Transverse colon (tissue), 4 donors: ENCODE measurements around the gene TNFRSF6B. TPM values are rescaled to one million over a fixed set of nuclear protein-coding genes. Genes with fewer than 3 reads are reported as not detected.
A peak's percentile ranks its signal among the peaks of the same experiment; 100 is the strongest.
"Not testable (repeated sequence)": the region's sequence is repeated elsewhere in the genome, so short reads cannot be mapped to it uniquely, and the experiment has no call there.

Experiments
- DNase-seq: peaks from one replicate; pipeline ENCODE4 v3.0.0-alpha.2; 2019
- H3K27ac ChIP-seq, 4 donors: fragments of 200-600 bp; sonication (generic); 2 replicates each; pipeline ENCODE4 v1.5.1; 2016 to 2018; ENCODE audit warnings: inconsistent platforms in 4 of 4
- H3K27me3 ChIP-seq: fragments of 200-600 bp; sonication (generic); 2 replicates; pipeline ENCODE4 v1.5.1; 2017; ENCODE audit warnings: inconsistent platforms
- H3K36me3 ChIP-seq, 4 donors: fragments of 200-600 bp; sonication (generic); 2 replicates each; pipeline ENCODE4 v1.5.1; 2017 to 2019; ENCODE audit warnings: inconsistent platforms in 4 of 4
- H3K4me1 ChIP-seq, 4 donors: fragments of 200-600 bp; sonication (generic); 2 replicates each; pipeline ENCODE4 v1.5.1; 2017 to 2020; ENCODE audit warnings: inconsistent platforms in 4 of 4
- H3K4me3 ChIP-seq, 4 donors: fragments of 200-600 bp; sonication (generic); 1 replicate in 1 of 4; 2 replicates in 3 of 4; pipeline versions ENCODE4 v1.5.1 to v1.6.1; 2017 to 2019; ENCODE audit warnings: inconsistent platforms in 4 of 4
- H3K9me3 ChIP-seq, 2 donors: fragments of 200-600 bp; sonication (generic); 2 replicates each; pipeline ENCODE4 v1.5.1; 2017 to 2019; ENCODE audit warnings: inconsistent platforms in 2 of 2
- EP300 ChIP-seq: sonication (generic); formaldehyde crosslinking; IDR thresholded peaks from one replicate; pipeline ENCODE4 v1.6.1; 2017; ENCODE audit warnings: antibody characterized with exemption, low read depth
- POLR2A ChIP-seq: fragments of 450-650 bp; IDR thresholded peaks from one replicate; pipeline ENCODE4 v1.6.1; 2016; ENCODE audit warnings: antibody characterized with exemption, mild to moderate bottlenecking, moderate library complexity
- POLR2AphosphoS5 ChIP-seq, 3 donors: sonication (generic); formaldehyde crosslinking; IDR thresholded peaks; one replicate each; pipeline ENCODE4 v1.6.1; 2016; ENCODE audit warnings: antibody characterized with exemption in 3 of 3
- WGBS, 2 donors: methylation state at CpG; one replicate each; pipeline ENCODE4 v1.1.5; 2018; ENCODE audit warnings: low coverage in 1 of 2; 5-methylcytosine and 5-hydroxymethylcytosine counted together
- in situ Hi-C, 4 donors: fragments of 200-750 bp; cut with MboI; loops; one replicate each; pipeline versions ENCODE4 v1.15.0 to v1.15.1; 2017; ENCODE audit warnings: low sequenced_read_pairs in 3 of 4, low pct_ligation_motif_present in 1 of 4, low pct_unique_long_range_greater_than_20kb in 1 of 4
- intact Hi-C: fragments of 100-400 bp; cut with DNase I; formaldehyde crosslinking; loops from one replicate; pipeline ENCODE4 v1.15.1; 2023; ENCODE audit warnings: low total_unique reads
- total RNA-seq, 4 donors: library from RNA; depleted of rRNA; stranded (reverse); fragments of >200 nt; gene quantifications; one replicate each; pipeline ENCODE4 v1.1.0, GENCODE V29; 2016
- TF ChIP-seq, protein P1 (sequence below), 5 experiments: fragments of 200-600 bp in 3 of 5; fragments of 450-650 bp in 2 of 5; sonication (generic) in 3 of 5; IDR thresholded peaks; 1 replicate in 2 of 5; 2 replicates in 3 of 5; pipeline ENCODE4 v1.5.1; 2016 to 2017; ENCODE audit warnings: antibody characterized with exemption in 5 of 5, inconsistent platforms in 3 of 5, mild to moderate bottlenecking in 2 of 5, moderate library complexity in 1 of 5

Gene TNFRSF6B
- 10 to 100 TPM in 3 of 4 donors, 1 to 10 TPM in 1; 4.2 to 34.4 (median 13.6) TPM for total RNA-seq

DNA sequence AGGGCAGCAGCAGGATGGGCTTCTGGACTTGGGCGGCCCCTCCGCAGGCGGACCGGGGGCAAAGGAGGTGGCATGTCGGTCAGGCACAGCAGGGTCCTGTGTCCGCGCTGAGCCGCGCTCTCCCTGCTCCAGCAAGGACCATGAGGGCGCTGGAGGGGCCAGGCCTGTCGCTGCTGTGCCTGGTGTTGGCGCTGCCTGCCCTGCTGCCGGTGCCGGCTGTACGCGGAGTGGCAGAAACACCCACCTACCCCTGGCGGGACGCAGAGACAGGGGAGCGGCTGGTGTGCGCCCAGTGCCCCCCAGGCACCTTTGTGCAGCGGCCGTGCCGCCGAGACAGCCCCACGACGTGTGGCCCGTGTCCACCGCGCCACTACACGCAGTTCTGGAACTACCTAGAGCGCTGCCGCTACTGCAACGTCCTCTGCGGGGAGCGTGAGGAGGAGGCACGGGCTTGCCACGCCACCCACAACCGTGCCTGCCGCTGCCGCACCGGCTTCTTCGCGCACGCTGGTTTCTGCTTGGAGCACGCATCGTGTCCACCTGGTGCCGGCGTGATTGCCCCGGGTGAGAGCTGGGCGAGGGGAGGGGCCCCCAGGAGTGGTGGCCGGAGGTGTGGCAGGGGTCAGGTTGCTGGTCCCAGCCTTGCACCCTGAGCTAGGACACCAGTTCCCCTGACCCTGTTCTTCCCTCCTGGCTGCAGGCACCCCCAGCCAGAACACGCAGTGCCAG is at the start of gene TNFRSF6B:
TNFRSF6B (plus strand) TSS at position 25 of the 729 bp plus-strand sequence; CDS start at position 141, 116 bp downstream.
- intact Hi-C loops = no loop called here
- H3K4me1 ChIP-seq = peaks cover 25 to 45% (median 39%) of the 10 kb centered on the region in 4 donors
- H3K36me3 ChIP-seq = no peaks in the 10 kb centered on the region
- no peak for TF ChIP-seq EP300
- TF ChIP-seq POLR2AphosphoS5 (IDR thresholded peaks at IDR 0.05) = peak in 2 of 3 donors; percentile 41 to 56
- TF ChIP-seq, protein P1, sequence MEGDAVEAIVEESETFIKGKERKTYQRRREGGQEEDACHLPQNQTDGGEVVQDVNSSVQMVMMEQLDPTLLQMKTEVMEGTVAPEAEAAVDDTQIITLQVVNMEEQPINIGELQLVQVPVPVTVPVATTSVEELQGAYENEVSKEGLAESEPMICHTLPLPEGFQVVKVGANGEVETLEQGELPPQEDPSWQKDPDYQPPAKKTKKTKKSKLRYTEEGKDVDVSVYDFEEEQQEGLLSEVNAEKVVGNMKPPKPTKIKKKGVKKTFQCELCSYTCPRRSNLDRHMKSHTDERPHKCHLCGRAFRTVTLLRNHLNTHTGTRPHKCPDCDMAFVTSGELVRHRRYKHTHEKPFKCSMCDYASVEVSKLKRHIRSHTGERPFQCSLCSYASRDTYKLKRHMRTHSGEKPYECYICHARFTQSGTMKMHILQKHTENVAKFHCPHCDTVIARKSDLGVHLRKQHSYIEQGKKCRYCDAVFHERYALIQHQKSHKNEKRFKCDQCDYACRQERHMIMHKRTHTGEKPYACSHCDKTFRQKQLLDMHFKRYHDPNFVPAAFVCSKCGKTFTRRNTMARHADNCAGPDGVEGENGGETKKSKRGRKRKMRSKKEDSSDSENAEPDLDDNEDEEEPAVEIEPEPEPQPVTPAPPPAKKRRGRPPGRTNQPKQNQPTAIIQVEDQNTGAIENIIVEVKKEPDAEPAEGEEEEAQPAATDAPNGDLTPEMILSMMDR (IDR thresholded peaks at IDR 0.05) = no peak
- peak; percentile 41 for TF ChIP-seq POLR2A
- H3K9me3 ChIP-seq = no peaks in the 10 kb centered on the region
- peak within 1 kb of the TSS in 1 of 4 donors; percentile 2 for H3K27ac ChIP-seq
- peak; percentile 11 for DNase-seq
- no peaks in the 10 kb centered on the region for H3K27me3 ChIP-seq
- WGBS, 2 donors = 22% methylated on average over 40 of the region's 52 CpGs; no CpG with 5 or more reads in 1 of the 2 donors
- H3K4me3 ChIP-seq = peak within 1 kb of the TSS in 2 of 4 donors; percentile 7 to 19
- in situ Hi-C loops = no loop called here

DNA sequence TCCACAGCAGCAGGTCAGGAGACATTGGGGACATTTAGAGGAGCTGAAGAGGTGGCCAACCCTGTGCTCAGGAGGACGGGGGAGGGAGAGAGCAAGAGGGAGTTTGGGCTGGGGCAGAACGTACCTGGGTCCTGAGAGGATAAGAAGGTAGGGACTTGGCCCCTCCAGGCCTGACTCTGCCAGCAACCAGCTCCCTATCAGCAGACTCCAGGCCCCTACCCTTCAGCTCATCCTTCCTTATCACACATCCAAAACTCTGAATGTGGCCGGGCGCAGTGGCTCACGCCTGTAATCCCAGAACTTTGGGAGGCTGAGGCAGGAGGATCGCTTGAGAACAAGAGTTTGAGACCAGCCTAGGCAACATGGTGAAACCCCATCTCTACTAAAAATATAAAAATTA is 48.3 kb upstream of the TNFRSF6B start:
- no peak for DNase-seq
- Histone ChIP-seq H3K4me1 (peaks cover 4 to 16% (median 14%) of the 10 kb centered on the region in 4 donors), H3K27me3 (peaks cover 23% of the 10 kb centered on the region), H3K4me3 (no peak overlapping the region), H3K36me3 (no peaks in the 10 kb centered on the region), H3K27ac (no peak overlapping the region), H3K9me3 (no peaks in the 10 kb centered on the region)
- WGBS, 2 donors = 80 to 88% methylated on average over 1 to 6 of the region's 6 CpGs
- TF ChIP-seq POLR2AphosphoS5 (IDR thresholded peaks at IDR 0.05) (no peak), POLR2A (no peak), EP300 (no peak)
- TF ChIP-seq, protein P1 (IDR thresholded peaks at IDR 0.05) = no peak
- intact Hi-C loops = no loop called here
- in situ Hi-C loops = loop anchor here in 1 of 4 donors (25.0 kb wide), 1 partner anchor 111 kb away; the partner anchor contains the start of genes PTK6 and SRMS

DNA sequence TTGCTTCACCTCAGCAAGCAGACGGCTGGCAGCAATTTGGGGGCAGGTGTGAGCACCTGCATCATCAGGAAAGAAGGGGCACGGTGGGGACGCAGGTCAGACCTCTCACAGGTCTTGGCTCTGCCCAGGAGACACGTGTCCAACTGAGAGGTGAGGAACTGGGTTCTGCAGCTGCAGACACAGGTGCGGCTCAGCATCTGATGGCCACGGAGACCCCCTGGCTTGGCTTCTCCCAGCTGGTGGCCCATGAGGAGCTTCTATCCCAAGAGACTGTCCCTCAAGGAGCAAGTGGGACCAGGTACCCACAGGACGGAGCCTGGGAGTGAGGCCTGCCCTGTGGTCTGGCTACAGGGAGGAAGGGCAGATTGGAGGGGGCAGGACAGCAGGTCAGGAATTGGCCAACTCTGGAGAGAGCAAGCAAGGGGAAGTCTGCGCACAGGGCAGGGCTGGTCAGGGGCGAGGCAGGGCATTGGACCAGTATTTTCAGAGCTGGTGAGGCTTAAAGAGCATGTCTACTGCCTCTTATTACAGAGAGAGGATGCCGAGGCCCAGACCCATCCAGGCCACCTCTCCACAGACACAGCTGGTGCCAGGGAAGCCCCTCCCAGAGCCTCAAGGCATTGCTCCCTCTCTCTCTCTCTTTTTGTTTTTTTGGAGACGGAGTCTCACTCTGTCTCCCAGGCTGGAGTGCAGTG is 47.4 kb upstream of the TNFRSF6B start:
- H3K9me3 ChIP-seq = no peaks in the 10 kb centered on the region
- no peak for TF ChIP-seq POLR2A
- no peak for TF ChIP-seq POLR2AphosphoS5 (IDR thresholded peaks at IDR 0.05)
- no peak for TF ChIP-seq EP300
- TF ChIP-seq, protein P1 (IDR thresholded peaks at IDR 0.05) = no peak
- H3K4me1 ChIP-seq = peaks cover 8 to 22% (median 19%) of the 10 kb centered on the region in 4 donors
- H3K36me3 ChIP-seq = no peaks in the 10 kb centered on the region
- peaks cover 30% of the 10 kb centered on the region for H3K27me3 ChIP-seq
- no peak for DNase-seq
- intact Hi-C loops (no loop called here), in situ Hi-C loops (loop anchor here in 1 of 4 donors (25.0 kb wide), 1 partner anchor 112 kb away; the partner anchor contains the start of genes PTK6 and SRMS)
- WGBS, 2 donors = 83 to 100% methylated on average over 2 to 9 of the region's 11 CpGs
- H3K4me3 ChIP-seq = no peak overlapping the region
- H3K27ac ChIP-seq = no peak overlapping the region

DNA sequence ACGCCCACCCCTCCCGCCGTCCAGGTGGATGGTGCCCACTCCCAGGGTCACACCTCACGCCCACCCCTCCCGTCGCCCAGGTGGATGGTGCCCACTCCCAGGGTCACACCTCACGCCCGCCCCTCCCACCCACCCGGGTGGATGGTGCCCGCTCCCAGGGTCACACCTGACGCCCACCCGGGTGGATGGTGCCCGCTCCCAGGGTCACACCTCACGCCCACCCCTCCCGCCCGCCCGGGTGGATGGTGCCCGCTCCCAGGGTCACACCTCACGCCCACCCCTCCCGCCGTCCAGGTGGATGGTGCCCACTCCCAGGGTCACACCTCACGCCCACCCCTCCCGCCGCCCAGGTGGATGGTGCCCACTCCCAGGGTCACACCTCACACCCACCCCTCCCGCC is 46.0 kb upstream of the TNFRSF6B start:
- H3K9me3 ChIP-seq, H3K4me3 ChIP-seq, DNase-seq, H3K36me3 ChIP-seq, intact Hi-C loops, H3K27ac ChIP-seq, in situ Hi-C loops: not testable (repeated sequence)
- peaks cover 8 to 26% (median 20%) of the 10 kb centered on the region in 4 donors for H3K4me1 ChIP-seq
- 88% methylated on average over 12 of the region's 25 CpGs; no CpG with 5 or more reads in 1 of the 2 donors for WGBS, 2 donors
- H3K27me3 ChIP-seq = peaks cover 36% of the 10 kb centered on the region
